Hepatocyte (in vitro differentiated cells): ENCODE measurements around the gene SERPINB13.
"Not testable (repeated sequence)": the region's sequence is repeated elsewhere in the genome, so short reads cannot be mapped to it uniquely, and the experiment has no call there.

Experiments
- EZH2phosphoT487 ChIP-seq: fragments of 200-600 bp; sonication (generic); IDR thresholded peaks from one replicate; pipeline ENCODE4 v1.6.1; 2018; ENCODE audit warnings: antibody characterized with exemption, mild to moderate bottlenecking, low read depth, moderate library complexity; ENCODE audit not compliant: unreplicated experiment, severe bottlenecking
- TF ChIP-seq, protein P1 (sequence below): fragments of 200-600 bp; sonication (generic); IDR thresholded peaks from 2 replicates; pipeline ENCODE4 v1.5.1; 2016; ENCODE audit warnings: antibody characterized with exemption, mild to moderate bottlenecking; ENCODE audit not compliant: poor library complexity

DNA sequence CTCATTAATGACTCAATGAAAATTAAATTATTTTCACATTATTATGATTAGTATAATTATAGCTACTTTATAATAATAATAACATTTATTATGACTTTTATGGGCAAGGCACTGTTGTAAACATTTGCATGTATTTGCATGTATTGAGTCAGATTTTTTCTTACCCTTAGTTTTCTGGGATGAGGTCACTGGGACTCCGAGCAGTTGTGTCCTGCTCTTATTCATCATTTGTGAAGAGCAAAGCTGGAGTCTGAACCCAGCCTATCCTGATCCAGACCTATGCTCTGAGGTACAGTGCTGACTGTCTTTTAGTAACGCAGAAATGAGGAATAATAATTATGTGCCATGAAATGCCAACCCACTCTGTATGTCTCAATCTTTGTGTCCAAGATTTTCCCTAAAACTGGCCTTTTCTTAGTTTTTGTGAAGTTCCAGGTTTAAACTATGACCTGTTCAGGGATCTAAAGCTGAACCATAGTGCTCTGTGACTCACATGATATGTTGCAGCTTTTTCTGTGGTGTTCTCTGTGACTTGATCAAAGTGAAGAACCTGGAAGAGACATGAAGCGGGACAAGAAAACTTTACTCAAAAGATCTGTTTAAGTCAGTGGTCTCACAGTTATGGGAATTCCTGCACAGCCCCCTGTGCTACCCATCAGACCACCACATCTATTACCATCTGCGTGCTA lies 55.7 kb downstream of the SERPINB13 start:
- TF ChIP-seq, protein P1, sequence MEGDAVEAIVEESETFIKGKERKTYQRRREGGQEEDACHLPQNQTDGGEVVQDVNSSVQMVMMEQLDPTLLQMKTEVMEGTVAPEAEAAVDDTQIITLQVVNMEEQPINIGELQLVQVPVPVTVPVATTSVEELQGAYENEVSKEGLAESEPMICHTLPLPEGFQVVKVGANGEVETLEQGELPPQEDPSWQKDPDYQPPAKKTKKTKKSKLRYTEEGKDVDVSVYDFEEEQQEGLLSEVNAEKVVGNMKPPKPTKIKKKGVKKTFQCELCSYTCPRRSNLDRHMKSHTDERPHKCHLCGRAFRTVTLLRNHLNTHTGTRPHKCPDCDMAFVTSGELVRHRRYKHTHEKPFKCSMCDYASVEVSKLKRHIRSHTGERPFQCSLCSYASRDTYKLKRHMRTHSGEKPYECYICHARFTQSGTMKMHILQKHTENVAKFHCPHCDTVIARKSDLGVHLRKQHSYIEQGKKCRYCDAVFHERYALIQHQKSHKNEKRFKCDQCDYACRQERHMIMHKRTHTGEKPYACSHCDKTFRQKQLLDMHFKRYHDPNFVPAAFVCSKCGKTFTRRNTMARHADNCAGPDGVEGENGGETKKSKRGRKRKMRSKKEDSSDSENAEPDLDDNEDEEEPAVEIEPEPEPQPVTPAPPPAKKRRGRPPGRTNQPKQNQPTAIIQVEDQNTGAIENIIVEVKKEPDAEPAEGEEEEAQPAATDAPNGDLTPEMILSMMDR, result not testable (repeated sequence)
- not testable (repeated sequence) for TF ChIP-seq EZH2phosphoT487
